Endothelial cell of umbilical vein (primary cell): ENCODE data around the gene NPM1. TPM values are rescaled to one million over a fixed set of nuclear protein-coding genes. Genes with fewer than 3 reads are reported as not detected.

Experiments used
- BruUV-seq: library from RNA; stranded (reverse); fragments of 400-500 nt; replicated peaks from 2 replicates; lab custom pipeline; 2021; lab: Mats Ljungman, UMichigan
- CTCF ChIA-PET: fragments of 300-600, 350-600 bp; sonication (Branson Sonifier 250); formaldehyde crosslinking; loops from one replicate; lab custom pipeline; 2021; ENCODE audit warnings: antibody characterized with exemption, inconsistent platforms; lab: Charles Lee
- POLR2A ChIA-PET: fragments of 300-600, 350-600 bp; sonication (Branson Sonifier 250); formaldehyde crosslinking; loops from one replicate; lab custom pipeline; 2021; ENCODE audit warnings: antibody characterized with exemption, inconsistent platforms; lab: Charles Lee
- DNase-seq: peaks from one replicate; pipeline ENCODE4 v3.0.0-alpha.2; 2011; ENCODE audit warnings: low read depth, low spot score
- FAIRE-seq: peaks from 2 replicates; lab custom pipeline; 2011; peaks lifted over from hg19 to GRCh38; lab: Jason Lieb, UNC
- H2AFZ ChIP-seq: 2 replicates; pipeline ENCODE4 v1.6.0; 2012; ENCODE audit warnings: low read depth, low read length, control low read depth, inconsistent platforms
- H3K27ac ChIP-seq: 2 replicates; pipeline ENCODE4 v1.5.1; 2011; ENCODE audit warnings: low read depth, mild to moderate bottlenecking, control low read depth, low read length, moderate library complexity; ENCODE audit not compliant: insufficient read depth
- H3K27me3 ChIP-seq, 2 experiments: 2 replicates each; pipeline versions ENCODE4 v1.6.0 to v1.6.1; 2011; ENCODE audit warnings: low read length in 2 of 2, mixed read lengths in 1 of 2; ENCODE audit not compliant: control insufficient read depth in 2 of 2, insufficient read depth in 2 of 2
- H3K36me3 ChIP-seq, 2 experiments: 2 replicates in 1 of 2; 3 replicates in 1 of 2; pipeline ENCODE4 v1.5.1; 2011; ENCODE audit warnings: low read length in 2 of 2, mild to moderate bottlenecking in 1 of 2, moderate library complexity in 1 of 2; ENCODE audit not compliant: control insufficient read depth in 2 of 2, insufficient read depth in 2 of 2; ENCODE audit errors: extremely low read depth in 1 of 2
- H3K4me1 ChIP-seq: 3 replicates; pipeline ENCODE4 v1.5.1; 2011; ENCODE audit warnings: mild to moderate bottlenecking, low read length; ENCODE audit not compliant: control insufficient read depth, insufficient read depth; ENCODE audit errors: extremely low read depth
- H3K4me2 ChIP-seq: 2 replicates; pipeline ENCODE4 v1.6.1; 2011; ENCODE audit warnings: low read length, control low read depth, mixed read lengths; ENCODE audit not compliant: insufficient read depth
- H3K4me3 ChIP-seq, 3 experiments: fragments of 200-600 bp in 1 of 3; sonication (generic), shearing (Covaris generic) in 1 of 3; replicated peaks in 1 of 3; 2 replicates each; pipeline ENCODE4 v1.5.1; 2011 to 2016; ENCODE audit warnings: control low read depth in 3 of 3, low read length in 3 of 3, mild to moderate bottlenecking in 2 of 3, inconsistent platforms in 1 of 3, low read depth in 1 of 3, moderate library complexity in 1 of 3; ENCODE audit not compliant: insufficient read depth in 1 of 3
- H3K79me2 ChIP-seq: 2 replicates; pipeline ENCODE4 v1.6.0; 2012; ENCODE audit warnings: low read length, inconsistent platforms; ENCODE audit not compliant: control insufficient read depth, insufficient read depth
- H3K9ac ChIP-seq: replicated peaks from 2 replicates; pipeline ENCODE3; 2011; ENCODE audit warnings: low read length, control low read depth; ENCODE audit not compliant: insufficient read depth; ENCODE audit errors: extremely low read depth
- H3K9me1 ChIP-seq: replicated peaks from 3 replicates; pipeline ENCODE4 v1.6.0; 2011; ENCODE audit warnings: mild to moderate bottlenecking, low read length; ENCODE audit not compliant: control insufficient read depth, insufficient read depth; ENCODE audit errors: extremely low read depth
- H3K9me3 ChIP-seq: replicated peaks from 2 replicates; pipeline ENCODE4 v1.5.1; 2012; ENCODE audit warnings: low read length, inconsistent platforms; ENCODE audit not compliant: control insufficient read depth, insufficient read depth
- H4K20me1 ChIP-seq: replicated peaks from 2 replicates; pipeline ENCODE3; 2011; ENCODE audit warnings: mild to moderate bottlenecking, low read length; ENCODE audit not compliant: control insufficient read depth, insufficient read depth; ENCODE audit errors: extremely low read depth
- EZH2 ChIP-seq: IDR thresholded peaks from 2 replicates; pipeline ENCODE4 v1.6.1; 2012; ENCODE audit warnings: borderline replicate concordance, low read depth, mild to moderate bottlenecking, moderate library complexity, low read length, inconsistent platforms; ENCODE audit not compliant: severe bottlenecking
- FOS ChIP-seq: IDR thresholded peaks from 2 replicates; pipeline ENCODE4 v1.6.1; 2011; ENCODE audit warnings: mild to moderate bottlenecking, low read length, moderate library complexity, borderline replicate concordance; ENCODE audit not compliant: insufficient read depth
- JUN ChIP-seq: IDR thresholded peaks from 2 replicates; pipeline ENCODE4 v1.6.1; 2011; ENCODE audit warnings: borderline replicate concordance, low read depth; ENCODE audit not compliant: insufficient read length, insufficient read depth
- POLR2A ChIP-seq: IDR thresholded peaks from 2 replicates; pipeline ENCODE4 v1.6.1; 2012; ENCODE audit warnings: low read depth, mild to moderate bottlenecking, control low read depth, low read length
- POLR2AphosphoS5 ChIP-seq: IDR thresholded peaks from 2 replicates; pipeline ENCODE4 v1.6.1; 2012; ENCODE audit warnings: low read depth, mild to moderate bottlenecking, control low read depth, low read length, moderate library complexity; ENCODE audit not compliant: insufficient read depth
- dilution Hi-C: fragments of 300-500 bp; cut with MboI; formaldehyde crosslinking; loops from one replicate; pipeline ENCODE4 v1.15.0; 2019; ENCODE audit warnings: low sequenced_read_pairs; ENCODE audit not compliant: extremely low pct_ligation_motif_present
- intact Hi-C: fragments of 100-400 bp; cut with micrococcal nuclease; formaldehyde crosslinking; loops from one replicate; pipeline ENCODE4 v1.10.0; 2022
- polyA plus RNA-seq, 4 experiments: library from polyadenylated mRNA; depleted of rRNA in 3 of 4; stranded (reverse) in 3 of 4; unstranded in 1 of 4; fragments of >200 nt; gene quantifications; 2 replicates each; pipeline versions ENCODE4 v1.2.1 to v1.2.3, GENCODE V29; 2011 to 2012; ENCODE audit warnings: missing spikeins in 1 of 4
- total RNA-seq: library from RNA; stranded (reverse); gene quantifications from 2 replicates; pipeline ENCODE4 v1.2.3, GENCODE V29; 2021

NPM1 gene
- total and polyA plus RNA-seq, 2 donors (not counting 3 experiments of a cell fraction or from before 2014, with no cell fraction given), result 618 to 1,695 TPM

- H3K4me1 ChIP-seq, result peaks cover 13% of the 10 kb centered on the region
- no peaks in the 10 kb centered on the region for H3K9me3 ChIP-seq
- BruUV-seq, result no TSS peak
- peaks cover 0 to 2% of the 10 kb centered on the region in 2 experiments for H3K27me3 ChIP-seq
- TF ChIP-seq POLR2A, result no peak
- no peak for TF ChIP-seq FOS
- no peaks in the 10 kb centered on the region for H4K20me1 ChIP-seq
- no peak overlapping the region for H3K4me3 ChIP-seq
- dilution Hi-C loops, result no loop called here
- H3K79me2 ChIP-seq, result no peaks in the 10 kb centered on the region
- no peak for DNase-seq
- ChIA-PET POLR2A (no interaction called here), CTCF (interaction anchor here (0.7 to 1.8 kb wide), 5 partner anchors 9 to 49 kb away, joined by 3 to 7 read pairs (median 3); no protein-coding TSS in a partner anchor)
- H3K9ac ChIP-seq, result no peak overlapping the region
- no peak overlapping the region for H3K4me2 ChIP-seq
- no peak overlapping the region for H3K27ac ChIP-seq
- no peak overlapping the region for H2AFZ ChIP-seq
- no peaks in the 10 kb centered on the region for H3K9me1 ChIP-seq
- intact Hi-C loops, result no loop called here
- no peaks in the 10 kb centered on the region for H3K36me3 ChIP-seq
- no peak for FAIRE-seq
Observed at GRCh38 chr5:171454549-171454948, 66.9 kb downstream of the NPM1 start.

GRCh38 chr5:171455522-171455921 lies 67.9 kb downstream of the NPM1 start:
- H3K4me2 ChIP-seq, result no peak overlapping the region
- dilution Hi-C loops, result no loop called here
- CTCF ChIA-PET, result no interaction called here
- H4K20me1 ChIP-seq, result no peaks in the 10 kb centered on the region
- H3K27ac ChIP-seq, result no peak overlapping the region
- H3K27me3 ChIP-seq, result peaks cover 0 to 2% of the 10 kb centered on the region in 2 experiments
- no peaks in the 10 kb centered on the region for H3K79me2 ChIP-seq
- H3K4me1 ChIP-seq, result peaks cover 5% of the 10 kb centered on the region
- no peak overlapping the region for H2AFZ ChIP-seq
- H3K9ac ChIP-seq, result no peak overlapping the region
- DNase-seq, result no peak
- H3K9me1 ChIP-seq, result no peaks in the 10 kb centered on the region
- H3K36me3 ChIP-seq, result no peaks in the 10 kb centered on the region
- intact Hi-C loops, result no loop called here
- POLR2A ChIA-PET, result no interaction called here
- H3K4me3 ChIP-seq, result no peak overlapping the region
- TF ChIP-seq POLR2AphosphoS5 (no peak), POLR2A (no peak), EZH2 (no peak), FOS (no peak), JUN (no peak)
- BruUV-seq, result no TSS peak
- H3K9me3 ChIP-seq, result no peaks in the 10 kb centered on the region
- no peak for FAIRE-seq
